SKM-1 (cell line): ENCODE measurements around the gene STK39.

Experiments used
- DNase-seq: peaks from one replicate; lab custom pipeline; 2025; ENCODE audit not compliant: unreplicated experiment; lab: John Stamatoyannopoulos, UW

The STK39 gene

GRCh38 chr2:168243061-168243460 is 4.3 kb downstream of the STK39 start:
- no peak for DNase-seq

GRCh38 chr2:168241746-168242145 is 5.6 kb downstream of the STK39 start:
- DNase-seq = no peak

GRCh38 chr2:168241208-168241607 is 6.2 kb downstream of the STK39 start:
- no peak for DNase-seq

GRCh38 chr2:168239281-168239680 is 8.1 kb downstream of the STK39 start:
- DNase-seq = no peak

- DNase-seq = no peak
Observed at GRCh38 chr2:168237741-168238140, 9.7 kb downstream of the STK39 start.

- DNase-seq = no peak
Observed at GRCh38 chr2:168234407-168235085, 12.8 kb downstream of the STK39 start.

GRCh38 chr2:168233726-168234406 is 13.5 kb downstream of the STK39 start:
- no peak for DNase-seq

GRCh38 chr2:168233166-168233565 is 14.2 kb downstream of the STK39 start:
- no peak for DNase-seq

- DNase-seq = no peak
Observed at GRCh38 chr2:168231609-168232241, 15.7 kb downstream of the STK39 start.

GRCh38 chr2:168230389-168230788 is 17.0 kb downstream of the STK39 start:
- DNase-seq = no peak

- no peak for DNase-seq
Observed at GRCh38 chr2:168224346-168224745, 23.0 kb downstream of the STK39 start.

GRCh38 chr2:168222088-168222487 is 25.3 kb downstream of the STK39 start:
- DNase-seq = no peak

- no peak for DNase-seq
Observed at GRCh38 chr2:168220965-168221819, 26.2 kb downstream of the STK39 start.

GRCh38 chr2:168217920-168218319 is 29.5 kb downstream of the STK39 start:
- DNase-seq = no peak

- DNase-seq = no peak
Observed at GRCh38 chr2:168216351-168217005, 30.9 kb downstream of the STK39 start.

GRCh38 chr2:168215813-168216212 is 31.6 kb downstream of the STK39 start:
- DNase-seq = no peak

- DNase-seq = no peak
Observed at GRCh38 chr2:168212866-168213265, 34.5 kb downstream of the STK39 start.

- no peak for DNase-seq
Observed at GRCh38 chr2:168212167-168212566, 35.2 kb downstream of the STK39 start.

GRCh38 chr2:168211664-168212163 is 35.7 kb downstream of the STK39 start:
- DNase-seq = no peak

- peak; percentile 97 for DNase-seq
Observed at GRCh38 chr2:168210895-168211570, 36.4 kb downstream of the STK39 start.
